ENCODE results near the gene ACSF3. TPM values are rescaled to one million over a fixed set of nuclear protein-coding genes. Genes with fewer than 3 reads are reported as not detected.

ACSF3 gene
- total RNA-seq, 1 experiment from 2014 or later = 33.5 TPM

DNA sequence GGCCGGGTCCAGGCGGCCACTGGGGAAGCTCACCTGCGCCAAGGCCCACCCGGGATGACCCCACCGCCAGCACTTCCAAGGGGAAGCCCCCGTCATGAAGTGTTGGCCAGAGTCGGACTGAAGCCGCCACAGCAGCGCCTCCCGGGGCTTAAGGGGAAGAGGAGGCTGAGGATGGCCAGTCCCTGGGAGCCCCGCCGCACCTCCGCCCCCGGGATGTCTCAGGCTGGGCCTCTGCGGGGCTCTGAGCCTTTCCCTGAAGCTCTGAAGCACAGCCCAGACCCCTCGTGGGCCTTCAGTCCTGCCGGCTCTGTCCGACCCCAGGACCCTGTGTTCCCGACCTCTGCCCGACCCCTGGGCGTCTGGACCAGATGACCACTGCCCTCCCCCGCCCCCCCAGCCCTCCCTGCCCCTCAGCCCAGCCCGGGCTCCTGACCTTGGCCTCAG, 42.8 kb upstream of the ACSF3 start:
- ChIA-PET CTCF (no interaction called here), POLR2A (ENCODE audit: unreplicated experiment) (no interaction called here)
- H2AFZ ChIP-seq (ENCODE audit: low read length) = no peak overlapping the region
- H3K79me2 ChIP-seq (ENCODE audit: low read length) = 0 out of 2 replicates have a peak, but pooled peaks cover 7% of the 10 kb centered on the region
- H3F3A ChIP-seq (ENCODE audit: low read length, unreplicated experiment) = no peaks in the 10 kb centered on the region
- H3K9me3 ChIP-seq (ENCODE audit: low read length) = no peaks in the 10 kb centered on the region
- TF ChIP-seq EZH2phosphoT487 (IDR thresholded peaks at IDR 0.05; ENCODE audit: borderline replicate concordance, low read length) = no peak
- TF ChIP-seq, protein P1, sequence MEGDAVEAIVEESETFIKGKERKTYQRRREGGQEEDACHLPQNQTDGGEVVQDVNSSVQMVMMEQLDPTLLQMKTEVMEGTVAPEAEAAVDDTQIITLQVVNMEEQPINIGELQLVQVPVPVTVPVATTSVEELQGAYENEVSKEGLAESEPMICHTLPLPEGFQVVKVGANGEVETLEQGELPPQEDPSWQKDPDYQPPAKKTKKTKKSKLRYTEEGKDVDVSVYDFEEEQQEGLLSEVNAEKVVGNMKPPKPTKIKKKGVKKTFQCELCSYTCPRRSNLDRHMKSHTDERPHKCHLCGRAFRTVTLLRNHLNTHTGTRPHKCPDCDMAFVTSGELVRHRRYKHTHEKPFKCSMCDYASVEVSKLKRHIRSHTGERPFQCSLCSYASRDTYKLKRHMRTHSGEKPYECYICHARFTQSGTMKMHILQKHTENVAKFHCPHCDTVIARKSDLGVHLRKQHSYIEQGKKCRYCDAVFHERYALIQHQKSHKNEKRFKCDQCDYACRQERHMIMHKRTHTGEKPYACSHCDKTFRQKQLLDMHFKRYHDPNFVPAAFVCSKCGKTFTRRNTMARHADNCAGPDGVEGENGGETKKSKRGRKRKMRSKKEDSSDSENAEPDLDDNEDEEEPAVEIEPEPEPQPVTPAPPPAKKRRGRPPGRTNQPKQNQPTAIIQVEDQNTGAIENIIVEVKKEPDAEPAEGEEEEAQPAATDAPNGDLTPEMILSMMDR (conservative IDR thresholded peaks at IDR 0.05; ENCODE audit: low read depth, low read length) = no peak
- no peak for TF ChIP-seq EZH2 (IDR thresholded peaks at IDR 0.05; ENCODE audit: low read length, unreplicated experiment)
- DNase-seq (no peak), ATAC-seq (no peak)
- H4K20me1 ChIP-seq (ENCODE audit: low read length) = no peaks in the 10 kb centered on the region
- peaks cover 15% of the 10 kb centered on the region; the same call in 1 of the 2 replicates for H3K4me1 ChIP-seq (ENCODE audit: insufficient read depth, low read length)
- no peak overlapping the region for H3K4me2 ChIP-seq (ENCODE audit: low read length)
- BruUV-seq (replicated peaks) = no TSS peak
- no peak overlapping the region for H3K4me3 ChIP-seq (ENCODE audit: low read length)
- intact Hi-C loops (cut with micrococcal nuclease) = loop anchor here (10.0 kb wide), 1 partner anchor 114 kb away; no protein-coding TSS in a partner anchor
- no peaks in the 10 kb centered on the region for H3K36me3 ChIP-seq (ENCODE audit: low read depth, low read length)
- no peak overlapping the region for H3K27ac ChIP-seq (ENCODE audit: low read length)
- no peaks in the 10 kb centered on the region for H3K9me2 ChIP-seq (replicated peaks; ENCODE audit: low read length)
- no peak overlapping the region for H3K9ac ChIP-seq (ENCODE audit: low read length)
- no peaks in the 10 kb centered on the region for H3K27me3 ChIP-seq (ENCODE audit: low read length)

DNA sequence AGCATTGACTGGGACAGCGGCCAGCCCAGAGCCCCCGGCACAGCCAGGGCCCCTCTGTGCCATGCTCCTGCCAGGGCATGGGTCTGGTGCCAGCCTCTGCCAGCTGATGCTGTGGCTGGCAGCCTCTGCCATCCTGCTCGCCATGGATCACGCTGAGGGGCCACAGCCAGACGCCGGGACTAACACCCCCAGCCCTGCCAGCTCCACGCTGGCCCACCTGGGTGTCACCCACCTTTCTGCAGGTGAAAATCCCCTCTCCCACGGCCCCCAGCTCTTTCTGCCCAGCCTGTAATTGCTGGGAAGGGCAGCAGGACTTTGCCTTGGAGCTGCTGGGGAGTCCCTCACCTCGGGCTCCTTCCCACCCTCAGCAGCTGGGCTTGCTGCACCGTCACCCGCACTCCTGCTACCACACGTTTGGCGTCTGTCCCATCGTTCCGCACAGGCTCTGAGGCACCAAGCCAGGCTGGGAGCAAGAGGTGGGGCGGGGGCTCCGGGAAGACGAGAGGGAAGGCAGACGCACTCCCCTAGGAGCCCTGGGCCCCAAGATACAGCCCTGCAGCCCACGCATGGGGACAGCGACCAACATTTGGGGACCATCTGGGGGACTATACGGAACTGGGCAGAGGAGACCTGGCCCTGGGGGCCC, 42.0 kb upstream of the ACSF3 start:
- no peaks in the 10 kb centered on the region for H3K27me3 ChIP-seq (ENCODE audit: low read length)
- no peaks in the 10 kb centered on the region for H3K36me3 ChIP-seq (ENCODE audit: low read depth, low read length)
- BruUV-seq (replicated peaks) = no TSS peak
- H3K4me2 ChIP-seq (ENCODE audit: low read length) = peak overlapping the region; percentile 92
- peak overlapping the region; percentile 84 for H3K4me3 ChIP-seq (ENCODE audit: low read length)
- H3K27ac ChIP-seq (ENCODE audit: low read length) = no peak overlapping the region; the same call in 1 of the 2 replicates
- H3F3A ChIP-seq (ENCODE audit: low read length, unreplicated experiment) = no peaks in the 10 kb centered on the region
- intact Hi-C loops (cut with micrococcal nuclease) = loop anchor here (10.0 kb wide), 1 partner anchor 113 kb away; no protein-coding TSS in a partner anchor
- H3K4me1 ChIP-seq (ENCODE audit: insufficient read depth, low read length) = peaks cover 15% of the 10 kb centered on the region; the same call in 1 of the 2 replicates
- TF ChIP-seq, protein P1 (conservative IDR thresholded peaks at IDR 0.05; ENCODE audit: low read depth, low read length) = no peak
- no peak for TF ChIP-seq EZH2phosphoT487 (IDR thresholded peaks at IDR 0.05; ENCODE audit: borderline replicate concordance, low read length)
- TF ChIP-seq EZH2 (IDR thresholded peaks at IDR 0.05; ENCODE audit: low read length, unreplicated experiment) = no peak
- ChIA-PET CTCF (no interaction called here), POLR2A (ENCODE audit: unreplicated experiment) (no interaction called here)
- H3K9me3 ChIP-seq (ENCODE audit: low read length) = no peaks in the 10 kb centered on the region
- ATAC-seq (no peak), DNase-seq (no peak)
- no peaks in the 10 kb centered on the region for H4K20me1 ChIP-seq (ENCODE audit: low read length)
- H3K79me2 ChIP-seq (ENCODE audit: low read length) = 0 out of 2 replicates have a peak, but pooled peaks cover 7% of the 10 kb centered on the region
- no peaks in the 10 kb centered on the region for H3K9me2 ChIP-seq (replicated peaks; ENCODE audit: low read length)
- peak overlapping the region; percentile 80 for H3K9ac ChIP-seq (ENCODE audit: low read length)
- peak overlapping the region; percentile 85; the same call in 1 of the 2 replicates for H2AFZ ChIP-seq (ENCODE audit: low read length)
